GM10847 (cell line): ENCODE results near the gene FHIT.

ENCODE experiments used
- POLR2A ChIP-seq: IDR thresholded peaks from 2 replicates; pipeline ENCODE4 v1.6.1; 2011; ENCODE audit not compliant: insufficient read length; ENCODE audit errors: extremely low read depth

Gene FHIT

DNA sequence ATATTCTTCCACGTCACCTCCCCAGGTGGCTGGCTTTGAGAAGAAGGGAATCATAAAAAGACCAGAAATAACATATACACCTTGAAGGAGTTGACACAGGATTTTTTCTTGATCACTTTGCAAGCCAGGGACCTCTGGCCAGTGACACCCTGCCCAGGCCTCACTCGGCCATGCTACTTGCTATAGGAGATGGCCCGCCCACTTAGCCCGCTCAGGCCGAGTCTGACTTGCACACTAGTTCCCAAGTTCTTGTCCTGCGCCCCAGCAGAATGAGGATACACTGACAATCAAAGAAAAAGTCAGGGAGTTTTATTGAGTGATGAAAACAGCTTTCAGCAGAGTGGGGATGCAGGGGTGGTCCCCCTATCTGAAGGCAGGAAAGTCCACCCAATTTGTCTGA, 1155.3 kb downstream of the FHIT start:
- no peak for TF ChIP-seq POLR2A

DNA sequence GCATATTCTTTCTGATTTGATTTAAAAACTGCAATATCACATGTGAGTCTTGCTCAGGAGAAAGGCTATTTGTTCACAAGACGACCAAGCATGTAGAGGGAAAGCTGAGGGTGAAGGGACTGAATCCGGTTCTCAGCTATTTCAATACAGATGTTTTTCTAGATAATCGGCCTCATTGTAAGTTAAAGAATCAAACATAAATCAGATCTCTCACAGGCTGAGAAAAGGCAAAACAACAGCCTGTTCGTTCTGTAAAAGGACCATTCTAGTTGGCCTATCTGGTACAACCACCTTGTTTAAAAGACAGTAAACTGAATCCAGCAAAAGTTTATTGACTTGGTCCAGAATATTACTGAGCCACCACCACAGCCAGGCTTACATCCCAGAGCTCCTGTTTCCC, 1155.7 kb downstream of the FHIT start:
- no peak for TF ChIP-seq POLR2A

DNA sequence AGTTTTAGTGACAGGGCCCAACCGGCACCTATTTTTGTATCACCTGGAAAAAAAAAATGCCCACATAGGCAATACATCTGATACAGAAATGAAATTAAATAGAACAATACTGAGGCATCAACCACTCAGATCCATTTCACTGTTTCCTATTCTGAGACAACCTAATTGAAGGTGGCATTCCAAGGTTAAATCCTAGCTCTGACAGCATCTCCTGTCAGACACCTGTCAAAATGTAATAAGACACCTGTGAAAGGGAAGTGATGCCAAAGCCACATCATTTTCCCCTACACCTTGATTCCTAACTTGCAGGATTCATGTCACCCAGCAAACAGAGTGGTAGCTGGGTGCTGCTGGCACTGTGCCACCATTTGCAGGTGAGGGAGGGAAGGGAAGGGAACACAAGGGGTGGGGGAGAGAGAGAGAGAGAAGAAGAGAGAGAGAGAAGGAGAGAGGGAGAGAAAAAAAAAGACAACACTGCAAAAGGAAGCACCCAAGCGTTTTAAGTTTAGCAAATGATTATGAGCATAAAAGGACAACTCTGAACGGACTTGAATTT, 1156.8 kb downstream of the FHIT start:
- no peak for TF ChIP-seq POLR2A

DNA sequence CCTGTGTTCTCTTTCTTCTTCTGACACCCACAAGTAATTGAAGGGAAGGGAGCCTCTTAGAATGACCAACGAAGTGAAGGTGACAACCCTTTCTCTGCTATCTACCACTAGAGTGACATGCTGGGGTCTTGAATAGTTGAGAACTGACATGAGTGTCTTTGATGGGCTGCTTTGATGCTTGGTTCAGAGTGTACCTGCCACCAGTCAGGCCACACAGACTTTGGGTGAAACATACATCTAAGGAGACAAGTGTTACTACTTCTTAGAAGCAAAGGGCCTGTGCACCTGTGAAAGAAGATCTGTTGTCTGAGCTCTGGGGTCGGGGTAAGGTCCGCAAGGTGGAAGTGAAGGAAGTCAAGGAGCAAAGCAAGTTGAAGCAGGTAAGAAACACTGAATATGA, 1160.7 kb downstream of the FHIT start:
- no peak for TF ChIP-seq POLR2A

DNA sequence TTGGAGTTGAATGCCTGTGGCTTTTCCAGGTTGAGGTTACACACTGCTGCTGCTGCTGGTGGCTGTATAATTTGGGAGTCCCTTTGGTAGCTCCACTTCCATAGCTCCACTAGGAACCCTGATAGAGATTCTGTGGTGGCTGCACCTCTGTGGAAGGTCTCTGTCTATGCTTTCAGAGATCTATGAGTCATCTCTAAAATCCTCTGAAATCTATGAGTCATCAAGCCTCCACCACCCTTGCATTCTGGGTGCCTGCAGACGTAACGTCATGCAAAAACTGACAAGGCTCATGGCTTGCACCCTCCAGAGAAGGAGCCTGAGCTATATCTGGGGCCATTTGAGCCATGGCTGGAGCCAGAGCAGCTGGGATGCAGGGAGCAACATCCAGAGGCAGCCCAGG, 1164.4 kb downstream of the FHIT start:
- TF ChIP-seq POLR2A = no peak

DNA sequence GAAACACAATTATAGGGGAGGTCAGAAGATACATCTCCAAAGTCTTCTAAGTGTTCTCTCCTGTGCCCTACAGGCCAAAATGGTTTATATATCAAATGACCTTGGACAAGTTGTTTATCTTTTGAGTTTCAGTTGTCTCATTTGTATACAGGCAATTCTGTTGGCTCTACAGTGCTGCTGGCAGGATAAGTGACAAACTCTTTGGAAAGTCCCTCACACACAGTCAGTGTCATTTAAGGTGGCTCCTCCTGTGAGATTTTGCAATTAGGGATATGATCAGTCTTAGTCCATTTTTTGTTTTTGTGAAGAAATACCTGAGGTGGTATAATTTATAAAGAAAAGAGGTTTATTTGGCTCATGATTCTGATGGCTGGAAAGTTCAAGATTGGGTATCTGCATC, 1165.6 kb downstream of the FHIT start:
- no peak for TF ChIP-seq POLR2A

DNA sequence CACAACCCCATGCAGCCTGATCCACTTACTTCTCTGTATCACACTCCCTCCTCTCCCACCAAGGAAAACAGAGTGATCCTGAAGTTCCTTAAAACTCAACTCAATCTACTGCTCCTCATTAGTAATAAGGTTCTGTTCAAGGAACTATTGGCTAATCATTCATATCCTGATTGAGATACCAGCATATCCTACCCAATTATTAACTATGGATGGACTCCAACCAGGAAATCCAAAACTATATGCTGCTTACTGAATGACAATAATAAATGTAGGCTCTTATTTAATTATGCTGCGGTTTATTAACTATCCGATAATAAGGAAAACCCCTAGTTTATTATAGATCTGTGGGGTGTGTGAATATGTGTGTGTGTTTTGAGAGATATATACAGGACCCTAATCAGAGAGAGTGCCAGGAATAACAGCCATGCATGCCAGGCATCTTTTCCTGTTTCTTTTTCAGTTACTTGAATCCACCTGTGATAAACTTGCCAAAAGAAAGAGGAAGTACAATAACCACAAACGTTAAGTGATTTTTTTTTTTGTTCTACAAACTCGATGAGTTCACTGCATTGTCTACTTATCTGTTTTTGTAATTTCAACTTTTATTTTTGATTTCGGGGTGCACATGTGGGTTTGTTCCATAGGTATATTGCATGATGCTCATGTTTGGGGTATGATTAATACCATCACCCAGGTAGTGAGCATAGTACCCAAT, 1169.7 kb downstream of the FHIT start:
- TF ChIP-seq POLR2A = no peak

DNA sequence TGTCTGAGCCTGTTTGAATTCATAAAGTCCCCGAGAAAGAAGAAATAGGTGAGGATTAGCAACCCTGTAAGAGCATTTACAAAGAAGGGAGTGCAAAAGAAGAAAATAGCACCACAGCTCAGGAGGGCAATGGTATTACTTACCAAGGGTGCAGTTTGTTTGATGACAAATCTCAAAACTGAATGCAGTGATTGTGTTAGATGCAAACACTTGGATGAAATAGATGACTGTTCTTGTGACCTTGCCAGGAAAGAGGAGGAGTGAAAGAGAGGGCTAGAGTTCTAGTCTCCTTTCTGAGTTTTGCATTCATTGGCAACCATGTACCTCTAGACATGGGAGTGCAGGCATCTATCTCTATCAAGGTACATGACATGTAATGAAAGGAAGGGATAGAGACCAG, 1170.6 kb downstream of the FHIT start:
- TF ChIP-seq POLR2A = no peak

DNA sequence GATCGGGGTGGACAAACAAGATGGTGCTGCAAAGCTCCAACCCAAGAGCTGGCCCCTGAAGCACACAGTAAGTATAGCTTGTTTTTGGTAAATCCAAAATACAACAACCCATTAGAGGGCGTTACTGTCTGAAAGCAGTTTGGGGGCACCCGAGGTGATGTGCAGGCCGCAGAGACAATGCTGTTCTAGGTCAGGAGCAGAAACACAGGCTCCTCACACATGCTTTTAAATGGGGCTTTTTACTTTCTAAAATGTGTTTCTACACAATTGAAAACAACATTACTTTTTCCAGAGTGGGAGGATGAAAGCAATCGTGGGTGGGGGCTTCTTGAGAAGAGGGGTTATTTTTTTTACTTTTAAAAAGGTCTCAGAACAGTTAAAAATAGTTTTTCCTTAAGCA, 1172.2 kb downstream of the FHIT start:
- no peak for TF ChIP-seq POLR2A

DNA sequence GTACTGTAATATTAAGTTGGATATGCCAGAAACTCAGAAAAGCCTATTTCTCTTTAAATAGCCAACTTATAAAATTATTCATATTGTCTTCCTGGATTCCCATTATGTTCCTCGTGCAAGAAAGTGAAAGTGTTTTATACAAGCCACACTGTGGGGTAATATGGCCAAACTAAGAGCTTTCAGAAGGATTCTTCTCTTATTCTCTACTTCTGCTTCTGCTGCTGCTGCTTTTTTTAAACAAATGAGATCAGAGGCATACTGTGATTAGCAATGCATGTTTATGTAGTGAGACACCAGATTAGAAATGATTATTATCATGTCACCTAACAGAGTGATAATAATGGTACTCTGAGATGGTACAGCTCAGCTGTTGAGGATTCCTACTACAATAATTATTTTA, 1174.9 kb downstream of the FHIT start:
- no peak for TF ChIP-seq POLR2A

DNA sequence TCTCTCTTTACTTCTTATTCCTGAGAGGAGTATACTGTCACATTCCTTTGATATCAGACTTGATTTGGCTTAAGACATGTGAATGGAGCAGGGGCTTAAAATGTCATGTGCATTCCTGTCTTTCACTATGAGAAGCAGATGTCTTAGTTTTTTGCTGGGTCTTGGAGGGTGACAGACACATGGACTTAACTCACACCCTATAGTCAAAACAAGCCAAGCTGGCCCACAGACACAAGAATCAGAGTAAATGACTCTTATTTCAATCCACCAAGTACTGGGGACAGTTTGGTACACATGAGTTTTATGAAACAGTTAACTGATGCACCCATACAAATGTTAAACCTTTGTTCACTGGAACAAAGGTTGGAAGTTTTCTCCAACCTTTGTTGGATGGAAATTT, 1177.3 kb downstream of the FHIT start:
- TF ChIP-seq POLR2A = no peak

DNA sequence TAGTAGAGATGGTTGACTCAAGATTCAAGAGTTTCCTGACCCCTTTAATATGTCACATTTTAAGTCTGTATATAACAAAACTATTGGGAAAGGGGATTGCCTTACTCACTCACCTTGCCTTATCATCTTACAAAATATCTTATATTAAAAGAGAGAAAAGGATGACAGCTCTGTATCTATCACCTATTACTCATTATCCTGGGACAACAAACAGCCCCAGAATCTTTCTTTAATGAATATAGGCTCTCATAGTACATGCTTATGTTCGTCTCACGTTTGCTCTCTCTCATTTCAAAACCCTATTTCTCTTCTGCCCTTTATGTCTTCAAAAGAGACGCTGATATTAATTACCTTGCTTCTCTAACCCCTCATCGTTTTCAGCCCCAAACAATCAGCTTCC, 1178.0 kb downstream of the FHIT start:
- TF ChIP-seq POLR2A = no peak

DNA sequence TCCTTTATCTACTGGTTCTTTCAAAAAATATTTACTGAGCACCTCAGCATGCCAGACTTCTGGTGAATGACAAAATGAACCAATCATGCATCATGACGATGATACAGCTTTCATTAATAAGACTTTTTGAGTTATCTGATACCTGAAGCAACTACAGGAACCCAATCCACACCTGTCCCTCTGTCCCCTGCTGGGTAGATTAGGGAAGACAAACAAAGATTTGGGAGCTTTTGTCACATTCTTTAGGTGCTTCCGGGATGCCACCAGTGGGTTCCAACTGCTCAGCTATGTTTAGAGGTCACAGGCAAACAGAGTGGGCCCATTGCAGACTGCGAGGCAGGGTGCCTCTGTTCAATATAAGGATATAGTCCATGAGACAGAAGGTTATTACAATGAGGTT, 1180.9 kb downstream of the FHIT start:
- no peak for TF ChIP-seq POLR2A

DNA sequence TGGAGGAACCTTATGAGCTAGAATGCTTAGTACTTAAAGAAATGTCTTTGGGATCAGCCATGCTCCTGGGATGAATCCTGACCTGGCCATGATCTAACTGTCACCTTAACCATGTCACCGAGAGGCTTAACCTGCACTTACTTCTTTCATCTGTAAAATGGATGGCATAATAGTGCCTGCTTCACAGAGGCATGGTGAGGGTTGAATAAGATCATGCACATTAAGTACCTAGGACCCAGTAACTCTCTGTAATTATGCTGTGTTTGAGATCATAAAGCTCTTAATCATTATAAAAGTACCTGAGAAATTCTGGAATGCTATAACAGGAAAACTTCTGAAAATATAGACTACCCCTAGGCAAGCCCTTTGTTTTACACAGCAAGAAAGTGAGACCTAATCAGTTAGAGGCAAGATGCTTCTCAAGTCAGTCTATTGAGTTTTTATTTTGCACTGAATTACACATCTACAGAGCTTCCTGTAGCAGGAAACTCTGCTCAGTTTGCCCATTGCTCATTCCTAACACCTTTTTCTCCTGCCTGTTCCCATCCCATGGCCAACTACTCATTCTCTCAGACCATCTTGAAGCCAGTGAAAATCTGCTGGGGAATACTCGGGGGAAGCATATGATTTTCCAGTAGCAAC, 1185.9 kb downstream of the FHIT start:
- TF ChIP-seq POLR2A = no peak

DNA sequence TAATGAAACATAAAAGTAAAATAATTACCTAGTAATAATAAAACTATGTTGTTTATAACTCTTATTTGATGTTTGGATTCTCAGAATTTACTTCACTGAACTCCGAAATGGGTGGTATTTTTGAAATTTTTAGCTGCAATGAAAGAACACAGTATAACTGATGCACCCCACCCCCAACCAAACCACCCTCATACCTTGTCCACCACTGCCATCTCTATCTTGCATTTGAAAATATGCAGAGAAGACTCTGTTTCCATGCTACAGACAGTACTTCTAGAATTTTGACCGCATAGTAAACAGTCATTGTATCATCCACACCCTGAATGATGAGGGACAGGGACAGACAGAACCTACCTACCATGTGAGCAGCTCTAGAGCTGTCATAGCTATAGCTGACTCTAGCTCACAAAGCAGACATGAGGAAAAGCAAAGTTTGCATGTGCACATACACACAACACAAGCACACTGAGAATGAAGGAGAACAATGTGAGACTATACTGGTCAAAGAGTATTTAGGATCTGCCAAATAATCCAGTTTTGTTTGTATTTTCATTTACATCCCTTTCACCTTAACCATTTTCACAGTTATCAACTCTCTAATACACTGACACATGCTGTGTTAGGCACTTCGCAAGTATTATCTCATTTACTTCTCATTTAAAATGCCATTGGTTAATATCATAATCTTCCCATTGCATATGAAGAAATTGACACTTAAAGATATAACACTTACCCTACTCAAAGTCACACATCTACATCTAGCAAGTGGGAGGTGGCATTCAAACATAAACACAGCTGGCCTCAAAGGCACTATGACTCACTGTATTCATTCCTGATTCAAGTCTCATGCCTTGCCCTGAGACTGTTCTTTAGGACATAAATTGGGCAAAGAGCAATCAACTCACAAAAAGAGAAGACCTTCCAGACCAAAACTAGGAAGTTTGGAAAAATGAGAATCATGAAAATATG, 1186.8 kb downstream of the FHIT start:
- TF ChIP-seq POLR2A = no peak

DNA sequence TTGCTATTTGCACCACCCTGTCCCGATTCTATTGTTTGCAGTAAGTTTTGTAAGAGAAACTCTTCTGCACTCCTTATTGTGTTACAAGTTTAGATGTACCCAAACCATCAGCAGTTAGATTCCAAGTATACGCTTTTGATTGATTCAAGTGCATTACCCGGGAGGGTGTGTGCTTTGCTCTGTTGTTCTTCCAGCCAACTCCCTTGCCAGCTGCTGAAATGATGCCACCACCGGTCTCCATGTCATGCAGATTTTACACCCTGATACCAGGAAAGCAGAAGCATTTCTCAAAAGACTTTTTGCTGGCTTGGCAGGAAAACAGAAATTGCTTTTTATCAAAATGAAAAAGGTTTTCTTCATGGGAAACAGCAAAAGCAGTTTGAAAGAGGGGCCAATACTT, 1194.8 kb downstream of the FHIT start:
- TF ChIP-seq POLR2A = no peak
